GM23338 (cell line): ENCODE data around the gene CALML5. TPM values are rescaled to one million over a fixed set of nuclear protein-coding genes. Genes with fewer than 3 reads are reported as not detected.
A peak's percentile ranks its signal among the peaks of the same experiment; 100 is the strongest.

Experiments
- ATAC-seq: fragments of 200-7000 bp; cut with Tn5 transposase; 3 replicates; pipeline ENCODE4 v1.9.1; 2020
- DNase-seq: peaks from one replicate; pipeline ENCODE4 v3.0.0-alpha.2; 2015; ENCODE audit warnings: low spot score
- H2AFZ ChIP-seq: fragments of 200-600 bp; sonication (generic); 2 replicates; pipeline ENCODE4 v1.8.0; 2016; ENCODE audit warnings: antibody characterized with exemption, mild to moderate bottlenecking, moderate library complexity
- H3F3A ChIP-seq: fragments of 200-600 bp; sonication (generic); replicated peaks from 2 replicates; pipeline ENCODE4 v1.8.0; 2017; ENCODE audit warnings: antibody characterized with exemption, mixed run types, low read depth
- H3K27ac ChIP-seq: fragments of 200-600 bp; sonication (generic); 2 replicates; pipeline ENCODE4 v1.6.1; 2016; ENCODE audit warnings: low read depth
- H3K27me3 ChIP-seq: fragments of 200-600 bp; sonication (generic); 2 replicates; pipeline ENCODE4 v1.8.0; 2016; ENCODE audit warnings: mild to moderate bottlenecking, mixed run types, moderate library complexity; ENCODE audit not compliant: insufficient read depth
- H3K36me3 ChIP-seq: fragments of 200-600 bp; sonication (generic); 2 replicates; pipeline ENCODE4 v1.8.0; 2016; ENCODE audit warnings: mild to moderate bottlenecking; ENCODE audit not compliant: insufficient read depth
- H3K4me1 ChIP-seq: fragments of 200-600 bp; sonication (generic); 2 replicates; pipeline ENCODE4 v1.8.0; 2016; ENCODE audit warnings: mild to moderate bottlenecking, moderate library complexity; ENCODE audit not compliant: insufficient read depth
- H3K4me2 ChIP-seq: fragments of 200-600 bp; sonication (generic); 2 replicates; pipeline ENCODE4 v1.7.1; 2017; ENCODE audit warnings: mixed run types
- H3K4me3 ChIP-seq: fragments of 200-600 bp; sonication (generic); 2 replicates; pipeline ENCODE4 v1.6.1; 2016; ENCODE audit warnings: mixed run types
- H3K79me2 ChIP-seq: fragments of 200-600 bp; sonication (generic); replicated peaks from 2 replicates; pipeline ENCODE4 v1.8.0; 2017; ENCODE audit warnings: mild to moderate bottlenecking; ENCODE audit not compliant: insufficient read depth
- H3K9me2 ChIP-seq: fragments of 200-600 bp; sonication (generic); 2 replicates; pipeline ENCODE4 v1.8.0; 2017; ENCODE audit not compliant: insufficient read depth
- H4K20me1 ChIP-seq: fragments of 200-600 bp; sonication (generic); replicated peaks from 2 replicates; pipeline ENCODE4 v1.8.0; 2017; ENCODE audit warnings: mild to moderate bottlenecking; ENCODE audit not compliant: insufficient read depth
- H3K27ac Mint-ChIP-seq: 2 replicates; pipeline ENCODE4 v1.8.0; 2020; ENCODE audit warnings: inconsistent platforms, mild to moderate bottlenecking, moderate library complexity, mixed read lengths
- H3K27me3 Mint-ChIP-seq: 3 replicates; pipeline ENCODE4 v1.8.0; 2022; ENCODE audit warnings: low read depth, mild to moderate bottlenecking, moderate library complexity, mixed read lengths, inconsistent platforms; ENCODE audit not compliant: insufficient read depth, poor library complexity
- H3K36me3 Mint-ChIP-seq: 3 replicates; pipeline ENCODE4 v1.8.0; 2021; ENCODE audit warnings: low read depth, mild to moderate bottlenecking, inconsistent platforms, moderate library complexity, mixed read lengths
- H3K4me1 Mint-ChIP-seq: 3 replicates; pipeline ENCODE4 v1.8.0; 2020; ENCODE audit warnings: mild to moderate bottlenecking, inconsistent platforms, mixed read lengths
- H3K4me3 Mint-ChIP-seq: 3 replicates; pipeline ENCODE4 v1.8.0; 2021; ENCODE audit warnings: moderate library complexity, mild to moderate bottlenecking, inconsistent platforms, mixed read lengths
- H3K9me3 Mint-ChIP-seq: 3 replicates; pipeline ENCODE4 v1.8.0; 2020; ENCODE audit warnings: moderate library complexity, mild to moderate bottlenecking, inconsistent platforms, mixed read lengths
- CREB1 ChIP-seq: fragments of 250-450 bp; sonication (Bioruptor Pico); IDR thresholded peaks from 2 replicates; pipeline ENCODE4 v1.5.0; 2020; ENCODE audit warnings: low read depth, mild to moderate bottlenecking, moderate library complexity
- EZH2 ChIP-seq: fragments of 200-600 bp; sonication (generic); IDR thresholded peaks from one replicate; pipeline ENCODE4 v1.8.0; 2017; ENCODE audit warnings: antibody characterized with exemption, mild to moderate bottlenecking, low read depth; ENCODE audit not compliant: unreplicated experiment
- JUNB ChIP-seq: IDR thresholded peaks from one replicate; pipeline ENCODE4 v1.6.1; 2016; ENCODE audit warnings: antibody characterized with exemption; ENCODE audit not compliant: unreplicated experiment
- NANOG ChIP-seq: IDR thresholded peaks from 2 replicates; pipeline ENCODE4 v1.6.1; 2016; ENCODE audit warnings: antibody characterized with exemption, borderline replicate concordance
- POLR2AphosphoS5 ChIP-seq: IDR thresholded peaks from 2 replicates; pipeline ENCODE4 v1.6.1; 2016; ENCODE audit warnings: antibody characterized with exemption, low read depth
- STAT1 ChIP-seq: IDR thresholded peaks from one replicate; pipeline ENCODE4 v1.6.1; 2016; ENCODE audit warnings: antibody characterized with exemption; ENCODE audit not compliant: unreplicated experiment
- ZNF114 ChIP-seq: fragments of 250-450 bp; sonication (Bioruptor Pico); IDR thresholded peaks from 2 replicates; pipeline ENCODE4 v1.5.0; 2020; ENCODE audit warnings: mild to moderate bottlenecking, moderate library complexity
- ZNF331 ChIP-seq: fragments of 250-450 bp; sonication (Bioruptor Pico); IDR thresholded peaks from 2 replicates; pipeline ENCODE4 v1.5.0; 2020; ENCODE audit warnings: low read depth, mild to moderate bottlenecking, moderate library complexity
- polyA plus RNA-seq: library from polyadenylated mRNA; unstranded; fragments of >200 nt; fragmentation: Nextera tagmentation; extraction: Ambion mirVana; gene quantifications from 2 replicates; pipeline ENCODE4 v1.2.1, GENCODE V29; 2016
- total RNA-seq: library from RNA; depleted of rRNA; stranded (reverse); fragments of >200 nt; shearing (Covaris generic); gene quantifications from 2 replicates; pipeline ENCODE4 v1.2.3, GENCODE V29; 2014
- TF ChIP-seq, protein P1 (sequence below): IDR thresholded peaks from 2 replicates; pipeline ENCODE4 v1.6.1; 2016; ENCODE audit warnings: antibody characterized with exemption
- TF ChIP-seq, protein P2 (sequence below): fragments of 250-450 bp; sonication (Bioruptor Pico); IDR thresholded peaks from 2 replicates; pipeline ENCODE4 v1.5.0; 2020; ENCODE audit warnings: mild to moderate bottlenecking, moderate library complexity
- TF ChIP-seq, protein P3 (sequence below), 2 experiments: fragments of 200-600 bp in 1 of 2; sonication (generic) in 1 of 2; conservative IDR thresholded peaks; 2 replicates each; pipeline versions ENCODE4 v1.5.1 to v1.6.1; 2016 to 2017; ENCODE audit warnings: antibody characterized with exemption in 2 of 2, low read depth in 2 of 2, mild to moderate bottlenecking in 2 of 2, moderate library complexity in 1 of 2

CALML5 gene
- total and polyA plus RNA-seq, 2 experiments from 2014 or later, result 0.40 TPM; not detected in 1

DNA sequence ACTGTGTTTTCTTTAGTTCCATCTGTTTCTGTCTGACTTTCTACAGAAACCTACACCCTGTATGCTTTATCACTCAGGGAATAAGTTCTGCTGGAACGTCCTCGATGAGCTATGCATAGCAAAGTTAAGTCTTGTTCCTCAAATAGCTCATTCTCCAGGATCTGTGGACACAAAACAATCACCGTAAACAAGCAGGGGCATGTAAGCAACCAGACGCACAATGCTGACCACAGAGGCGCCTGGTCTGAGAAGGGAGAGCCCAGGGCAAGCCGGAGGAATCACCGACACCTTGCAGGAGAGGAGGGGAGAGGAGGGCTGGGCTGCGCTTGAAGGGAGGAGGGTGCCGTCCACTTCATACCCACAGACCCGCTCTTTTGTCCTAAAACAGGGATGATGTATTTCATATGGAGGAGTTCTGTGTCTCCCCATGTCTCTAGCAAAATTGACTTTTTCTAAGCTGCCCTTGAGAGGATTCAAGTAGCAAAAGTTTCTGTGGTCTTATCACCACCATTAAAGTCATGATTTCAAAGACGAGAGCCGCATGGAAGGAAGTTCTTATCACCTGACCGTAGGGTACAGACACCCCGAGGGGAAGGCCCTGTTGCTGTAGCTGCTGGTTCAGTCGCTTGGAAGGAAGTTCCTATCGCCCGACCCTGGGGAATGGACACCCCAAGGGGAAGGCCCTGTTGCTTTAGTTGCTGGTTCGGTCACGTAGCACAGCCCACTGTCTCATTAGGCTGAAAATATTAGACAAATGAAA lies 39.7 kb upstream of the CALML5 start (continued):
- TF ChIP-seq, protein P1, sequence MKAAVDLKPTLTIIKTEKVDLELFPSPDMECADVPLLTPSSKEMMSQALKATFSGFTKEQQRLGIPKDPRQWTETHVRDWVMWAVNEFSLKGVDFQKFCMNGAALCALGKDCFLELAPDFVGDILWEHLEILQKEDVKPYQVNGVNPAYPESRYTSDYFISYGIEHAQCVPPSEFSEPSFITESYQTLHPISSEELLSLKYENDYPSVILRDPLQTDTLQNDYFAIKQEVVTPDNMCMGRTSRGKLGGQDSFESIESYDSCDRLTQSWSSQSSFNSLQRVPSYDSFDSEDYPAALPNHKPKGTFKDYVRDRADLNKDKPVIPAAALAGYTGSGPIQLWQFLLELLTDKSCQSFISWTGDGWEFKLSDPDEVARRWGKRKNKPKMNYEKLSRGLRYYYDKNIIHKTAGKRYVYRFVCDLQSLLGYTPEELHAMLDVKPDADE, result no peak
- TF ChIP-seq POLR2AphosphoS5, result no peak

DNA sequence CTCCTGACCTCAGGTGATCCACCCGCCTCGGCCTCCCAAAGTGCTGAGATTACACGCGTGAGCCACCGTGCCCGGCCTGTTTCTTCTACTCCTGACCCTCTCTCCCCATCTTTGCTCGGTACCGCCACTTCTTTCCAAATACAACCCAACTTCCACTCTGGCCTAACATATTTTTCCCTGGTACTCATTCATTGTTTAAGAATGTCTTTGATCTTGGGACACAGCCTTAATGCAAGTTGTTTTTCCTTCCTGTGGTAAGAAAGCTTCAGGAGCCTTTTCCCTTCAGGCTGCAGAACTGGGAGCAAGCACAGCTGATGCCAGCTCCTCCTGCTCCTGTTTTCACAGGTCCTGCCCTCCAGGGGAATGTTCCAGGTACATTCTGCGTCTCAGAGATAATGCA lies 39.1 kb upstream of the CALML5 start:
- H2AFZ ChIP-seq, result peak overlapping the region; percentile 96
- no peaks in the 10 kb centered on the region for H3F3A ChIP-seq
- H3K4me1 Mint-ChIP-seq, result no peaks in the 10 kb centered on the region
- H3K79me2 ChIP-seq, result no peaks in the 10 kb centered on the region
- H3K4me3 Mint-ChIP-seq, result no peak overlapping the region
- peaks cover 18% of the 10 kb centered on the region; the same call in 2 of the 3 replicates for H3K9me3 Mint-ChIP-seq
- peaks cover 9% of the 10 kb centered on the region for H3K27me3 Mint-ChIP-seq
- H3K4me1 ChIP-seq, result no peaks in the 10 kb centered on the region
- DNase-seq (no peak), ATAC-seq (no peak)
- no peaks in the 10 kb centered on the region for H3K9me2 ChIP-seq
- no peak overlapping the region for H3K4me2 ChIP-seq
- no peak overlapping the region for H3K27ac ChIP-seq
- H3K27ac Mint-ChIP-seq, result no peak overlapping the region
- H3K36me3 Mint-ChIP-seq, result peaks cover under 1% of the 10 kb centered on the region; the same call in 2 of the 3 replicates
- H4K20me1 ChIP-seq, result no peaks in the 10 kb centered on the region
- H3K36me3 ChIP-seq, result no peaks in the 10 kb centered on the region; the same call in 1 of the 2 replicates
- no peak overlapping the region for H3K4me3 ChIP-seq
- H3K27me3 ChIP-seq, result no peaks in the 10 kb centered on the region
- TF ChIP-seq, protein P2, sequence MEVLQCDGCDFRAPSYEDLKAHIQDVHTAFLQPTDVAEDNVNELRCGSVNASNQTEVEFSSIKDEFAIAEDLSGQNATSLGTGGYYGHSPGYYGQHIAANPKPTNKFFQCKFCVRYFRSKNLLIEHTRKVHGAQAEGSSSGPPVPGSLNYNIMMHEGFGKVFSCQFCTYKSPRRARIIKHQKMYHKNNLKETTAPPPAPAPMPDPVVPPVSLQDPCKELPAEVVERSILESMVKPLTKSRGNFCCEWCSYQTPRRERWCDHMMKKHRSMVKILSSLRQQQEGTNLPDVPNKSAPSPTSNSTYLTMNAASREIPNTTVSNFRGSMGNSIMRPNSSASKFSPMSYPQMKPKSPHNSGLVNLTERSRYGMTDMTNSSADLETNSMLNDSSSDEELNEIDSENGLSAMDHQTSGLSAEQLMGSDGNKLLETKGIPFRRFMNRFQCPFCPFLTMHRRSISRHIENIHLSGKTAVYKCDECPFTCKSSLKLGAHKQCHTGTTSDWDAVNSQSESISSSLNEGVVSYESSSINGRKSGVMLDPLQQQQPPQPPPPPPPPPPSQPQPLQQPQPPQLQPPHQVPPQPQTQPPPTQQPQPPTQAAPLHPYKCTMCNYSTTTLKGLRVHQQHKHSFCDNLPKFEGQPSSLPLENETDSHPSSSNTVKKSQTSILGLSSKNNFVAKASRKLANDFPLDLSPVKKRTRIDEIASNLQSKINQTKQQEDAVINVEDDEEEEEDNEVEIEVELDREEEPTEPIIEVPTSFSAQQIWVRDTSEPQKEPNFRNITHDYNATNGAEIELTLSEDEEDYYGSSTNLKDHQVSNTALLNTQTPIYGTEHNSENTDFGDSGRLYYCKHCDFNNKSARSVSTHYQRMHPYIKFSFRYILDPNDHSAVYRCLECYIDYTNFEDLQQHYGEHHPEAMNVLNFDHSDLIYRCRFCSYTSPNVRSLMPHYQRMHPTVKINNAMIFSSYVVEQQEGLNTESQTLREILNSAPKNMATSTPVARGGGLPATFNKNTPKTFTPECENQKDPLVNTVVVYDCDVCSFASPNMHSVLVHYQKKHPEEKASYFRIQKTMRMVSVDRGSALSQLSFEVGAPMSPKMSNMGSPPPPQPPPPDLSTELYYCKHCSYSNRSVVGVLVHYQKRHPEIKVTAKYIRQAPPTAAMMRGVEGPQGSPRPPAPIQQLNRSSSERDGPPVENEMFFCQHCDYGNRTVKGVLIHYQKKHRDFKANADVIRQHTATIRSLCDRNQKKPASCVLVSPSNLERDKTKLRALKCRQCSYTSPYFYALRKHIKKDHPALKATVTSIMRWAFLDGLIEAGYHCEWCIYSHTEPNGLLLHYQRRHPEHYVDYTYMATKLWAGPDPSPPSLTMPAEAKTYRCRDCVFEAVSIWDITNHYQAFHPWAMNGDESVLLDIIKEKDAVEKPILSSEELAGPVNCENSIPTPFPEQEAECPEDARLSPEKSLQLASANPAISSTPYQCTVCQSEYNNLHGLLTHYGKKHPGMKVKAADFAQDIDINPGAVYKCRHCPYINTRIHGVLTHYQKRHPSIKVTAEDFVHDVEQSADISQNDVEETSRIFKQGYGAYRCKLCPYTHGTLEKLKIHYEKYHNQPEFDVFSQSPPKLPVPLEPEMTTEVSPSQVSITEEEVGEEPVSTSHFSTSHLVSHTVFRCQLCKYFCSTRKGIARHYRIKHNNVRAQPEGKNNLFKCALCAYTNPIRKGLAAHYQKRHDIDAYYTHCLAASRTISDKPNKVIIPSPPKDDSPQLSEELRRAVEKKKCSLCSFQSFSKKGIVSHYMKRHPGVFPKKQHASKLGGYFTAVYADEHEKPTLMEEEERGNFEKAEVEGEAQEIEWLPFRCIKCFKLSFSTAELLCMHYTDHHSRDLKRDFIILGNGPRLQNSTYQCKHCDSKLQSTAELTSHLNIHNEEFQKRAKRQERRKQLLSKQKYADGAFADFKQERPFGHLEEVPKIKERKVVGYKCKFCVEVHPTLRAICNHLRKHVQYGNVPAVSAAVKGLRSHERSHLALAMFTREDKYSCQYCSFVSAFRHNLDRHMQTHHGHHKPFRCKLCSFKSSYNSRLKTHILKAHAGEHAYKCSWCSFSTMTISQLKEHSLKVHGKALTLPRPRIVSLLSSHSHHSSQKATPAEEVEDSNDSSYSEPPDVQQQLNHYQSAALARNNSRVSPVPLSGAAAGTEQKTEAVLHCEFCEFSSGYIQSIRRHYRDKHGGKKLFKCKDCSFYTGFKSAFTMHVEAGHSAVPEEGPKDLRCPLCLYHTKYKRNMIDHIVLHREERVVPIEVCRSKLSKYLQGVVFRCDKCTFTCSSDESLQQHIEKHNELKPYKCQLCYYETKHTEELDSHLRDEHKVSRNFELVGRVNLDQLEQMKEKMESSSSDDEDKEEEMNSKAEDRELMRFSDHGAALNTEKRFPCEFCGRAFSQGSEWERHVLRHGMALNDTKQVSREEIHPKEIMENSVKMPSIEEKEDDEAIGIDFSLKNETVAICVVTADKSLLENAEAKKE (CRISPR knock-in tag), result no peak
- TF ChIP-seq POLR2AphosphoS5, result no peak
- TF ChIP-seq, protein P3, sequence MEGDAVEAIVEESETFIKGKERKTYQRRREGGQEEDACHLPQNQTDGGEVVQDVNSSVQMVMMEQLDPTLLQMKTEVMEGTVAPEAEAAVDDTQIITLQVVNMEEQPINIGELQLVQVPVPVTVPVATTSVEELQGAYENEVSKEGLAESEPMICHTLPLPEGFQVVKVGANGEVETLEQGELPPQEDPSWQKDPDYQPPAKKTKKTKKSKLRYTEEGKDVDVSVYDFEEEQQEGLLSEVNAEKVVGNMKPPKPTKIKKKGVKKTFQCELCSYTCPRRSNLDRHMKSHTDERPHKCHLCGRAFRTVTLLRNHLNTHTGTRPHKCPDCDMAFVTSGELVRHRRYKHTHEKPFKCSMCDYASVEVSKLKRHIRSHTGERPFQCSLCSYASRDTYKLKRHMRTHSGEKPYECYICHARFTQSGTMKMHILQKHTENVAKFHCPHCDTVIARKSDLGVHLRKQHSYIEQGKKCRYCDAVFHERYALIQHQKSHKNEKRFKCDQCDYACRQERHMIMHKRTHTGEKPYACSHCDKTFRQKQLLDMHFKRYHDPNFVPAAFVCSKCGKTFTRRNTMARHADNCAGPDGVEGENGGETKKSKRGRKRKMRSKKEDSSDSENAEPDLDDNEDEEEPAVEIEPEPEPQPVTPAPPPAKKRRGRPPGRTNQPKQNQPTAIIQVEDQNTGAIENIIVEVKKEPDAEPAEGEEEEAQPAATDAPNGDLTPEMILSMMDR (conservative IDR thresholded peaks at IDR 0.05; ENCODE audit: low read depth in 2 of 2), result no peak
- TF ChIP-seq ZNF331, result no peak
- TF ChIP-seq, protein P1, result no peak
- no peak for TF ChIP-seq STAT1
- no peak for TF ChIP-seq CREB1 (CRISPR knock-in tag)
- no peak for TF ChIP-seq NANOG
- TF ChIP-seq ZNF114, result no peak
- TF ChIP-seq JUNB, result no peak
- TF ChIP-seq EZH2, result no peak
